Gastroesophageal sphincter (tissue), 3 donors: ENCODE data around the gene CPNE7.

Experiments used
- CTCF ChIP-seq, 4 experiments: fragments of 200-600 bp in 2 of 4; fragments of 450-650 bp in 2 of 4; sonication (generic) in 1 of 4; IDR thresholded peaks; one replicate each; pipeline ENCODE4 v1.5.1; 2017 to 2019; ENCODE audit warnings: antibody characterized with exemption in 4 of 4, mild to moderate bottlenecking in 2 of 4, moderate library complexity in 2 of 4
- EP300 ChIP-seq: sonication (generic); formaldehyde crosslinking; IDR thresholded peaks from one replicate; pipeline ENCODE4 v1.6.1; 2017; ENCODE audit warnings: antibody characterized with exemption, mild to moderate bottlenecking
- POLR2A ChIP-seq, 2 donors: fragments of 450-650 bp; IDR thresholded peaks; one replicate each; pipeline ENCODE4 v1.6.1; 2017; ENCODE audit warnings: antibody characterized with exemption in 2 of 2, mild to moderate bottlenecking in 2 of 2, moderate library complexity in 1 of 2
- POLR2AphosphoS5 ChIP-seq: sonication (generic); formaldehyde crosslinking; IDR thresholded peaks from one replicate; pipeline ENCODE4 v1.6.1; 2017; ENCODE audit warnings: antibody characterized with exemption

GRCh38 chr16:89599902-89600301, 24.3 kb downstream of the CPNE7 start:
- TF ChIP-seq CTCF (IDR thresholded peaks at IDR 0.05) = no peak
- TF ChIP-seq POLR2A (IDR thresholded peaks at IDR 0.05) = no peak
- no peak for TF ChIP-seq EP300
- TF ChIP-seq POLR2AphosphoS5 = no peak
